ENCODE results near the gene SLC5A1. TPM values are rescaled to one million over a fixed set of nuclear protein-coding genes. Genes with fewer than 3 reads are reported as not detected.

Gene SLC5A1
- total RNA-seq, result not detected

DNA sequence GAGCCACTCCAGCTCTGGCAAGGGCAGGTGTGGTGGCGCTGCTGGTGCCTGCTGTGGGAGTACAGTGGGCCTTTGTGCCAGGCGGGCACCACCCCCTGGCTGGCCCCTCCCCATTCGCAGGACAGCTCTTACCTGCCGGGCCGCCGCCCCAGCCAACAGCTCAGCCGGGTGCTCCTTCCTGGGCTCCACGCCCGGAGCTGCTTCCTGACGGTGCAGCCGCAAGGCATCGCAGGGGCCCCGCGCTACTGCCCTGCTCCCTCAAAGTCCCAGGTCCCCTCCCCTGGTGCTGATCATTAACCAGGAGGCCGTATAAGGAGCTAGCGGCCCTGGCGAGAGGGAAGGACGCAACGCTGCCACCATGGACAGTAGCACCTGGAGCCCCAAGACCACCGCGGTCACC is at the start of gene SLC5A1:
SLC5A1 (plus strand) TSS at position 338 of the 400 bp plus-strand sequence; CDS start at position 359, 21 bp downstream.
- intact Hi-C loops (cut with micrococcal nuclease), result no loop called here
- Mint-ChIP-seq H3K9me3 (no peaks in the 10 kb centered on the region), H3K4me1 (ENCODE audit: low read depth) (no peaks in the 10 kb centered on the region), H3K27me3 (ENCODE audit: low read depth) (peaks cover 49% of the 10 kb centered on the region), H3K36me3 (ENCODE audit: low read depth) (no peaks in the 10 kb centered on the region), H3K27ac (no peak within 1 kb of the TSS), H3K4me3 (no peak within 1 kb of the TSS)
- CTCF ChIA-PET, result no interaction called here
- DNase-seq, result no peak

DNA sequence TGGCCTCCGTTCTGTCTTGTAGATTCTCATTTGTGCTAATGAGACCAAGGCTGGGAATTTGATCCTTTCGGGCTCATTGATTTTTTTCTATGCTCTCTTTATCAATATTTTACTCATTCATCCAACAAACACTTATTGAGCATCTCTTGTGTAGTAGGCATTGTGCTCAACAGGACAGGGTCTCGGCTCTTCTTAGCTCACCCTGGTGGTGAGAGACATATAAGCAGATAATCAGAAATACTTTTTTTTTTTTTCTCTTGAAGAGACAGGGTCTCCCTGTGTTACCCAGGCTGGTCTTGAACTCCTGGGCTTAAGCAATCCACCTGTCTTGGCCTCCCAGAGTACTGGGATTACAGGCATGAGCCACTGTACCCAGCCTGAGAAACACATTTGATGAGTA is 48.0 kb upstream of the SLC5A1 start:
- intact Hi-C loops (cut with micrococcal nuclease), result no loop called here
- H3K27ac Mint-ChIP-seq, result no peak overlapping the region

DNA sequence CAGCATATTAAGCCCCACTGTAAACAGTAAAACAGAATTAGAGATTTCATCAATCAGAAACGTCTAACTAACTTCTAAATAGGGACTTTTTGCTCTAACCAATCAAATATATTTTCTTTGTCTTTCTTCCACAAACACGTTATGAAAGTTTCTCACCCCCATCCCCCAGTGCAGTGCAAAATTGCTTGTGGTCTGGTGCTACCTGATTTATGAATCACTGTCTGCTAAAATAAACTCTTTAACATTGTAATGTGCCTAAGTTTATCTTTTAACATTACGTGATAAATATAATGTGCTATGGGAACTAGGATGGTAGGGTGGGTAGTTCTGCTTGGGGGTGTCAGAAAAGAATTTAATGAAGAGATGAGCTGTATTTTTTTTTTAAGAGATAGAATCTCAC is 47.3 kb upstream of the SLC5A1 start:
- Mint-ChIP-seq H3K9me3 (no peaks in the 10 kb centered on the region), H3K4me3 (no peak overlapping the region), H3K27ac (no peak overlapping the region), H3K36me3 (ENCODE audit: low read depth) (no peaks in the 10 kb centered on the region), H3K4me1 (ENCODE audit: low read depth) (peaks cover 6% of the 10 kb centered on the region), H3K27me3 (ENCODE audit: low read depth) (no peaks in the 10 kb centered on the region)
- CTCF ChIA-PET, result no interaction called here
- intact Hi-C loops (cut with micrococcal nuclease), result no loop called here
- no peak for DNase-seq

More for the DNA sequence above, 48.0 kb upstream of the SLC5A1 start:
- Mint-ChIP-seq H3K36me3 (ENCODE audit: low read depth) (no peaks in the 10 kb centered on the region), H3K27me3 (ENCODE audit: low read depth) (no peaks in the 10 kb centered on the region), H3K9me3 (no peaks in the 10 kb centered on the region), H3K4me3 (no peak overlapping the region), H3K4me1 (ENCODE audit: low read depth) (no peaks in the 10 kb centered on the region)
- CTCF ChIA-PET, result interaction anchor here (1.1 kb wide), 1 partner anchor 25 kb away, joined by 4 read pairs; no protein-coding TSS in a partner anchor
- DNase-seq, result no peak

DNA sequence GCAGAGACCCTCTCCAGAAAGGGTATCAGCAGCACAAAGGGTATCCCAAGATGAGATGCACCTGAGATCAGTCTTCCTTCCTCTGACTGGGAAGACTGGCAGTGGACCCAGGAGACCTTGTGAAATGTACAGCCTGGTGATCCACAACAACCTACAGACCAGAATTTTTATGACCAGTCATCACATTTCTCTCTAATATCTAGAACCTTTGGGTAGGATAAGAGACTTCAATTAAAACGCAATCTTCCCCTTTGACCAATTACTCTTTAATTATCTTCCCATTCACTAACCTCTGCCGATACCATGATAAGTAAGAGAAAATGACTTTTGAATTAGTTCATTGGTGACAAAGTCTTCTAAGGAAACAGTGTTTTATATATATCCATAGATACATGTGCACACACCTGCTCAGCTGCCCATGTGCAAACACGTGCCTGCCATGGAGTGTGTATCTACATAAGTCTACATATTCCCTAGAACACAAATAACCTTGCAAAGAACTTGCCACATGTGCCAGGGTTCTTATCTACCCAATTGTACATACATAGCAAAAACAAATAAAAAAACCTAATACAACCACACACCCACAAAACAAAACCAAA is 44.2 kb upstream of the SLC5A1 start:
- Mint-ChIP-seq H3K27me3 (ENCODE audit: low read depth) (no peaks in the 10 kb centered on the region), H3K27ac (no peak overlapping the region), H3K4me1 (ENCODE audit: low read depth) (peaks cover 6% of the 10 kb centered on the region), H3K4me3 (no peak overlapping the region), H3K36me3 (ENCODE audit: low read depth) (no peaks in the 10 kb centered on the region), H3K9me3 (no peaks in the 10 kb centered on the region)
- CTCF ChIA-PET, result no interaction called here
- DNase-seq, result no peak
- intact Hi-C loops (cut with micrococcal nuclease), result no loop called here

DNA sequence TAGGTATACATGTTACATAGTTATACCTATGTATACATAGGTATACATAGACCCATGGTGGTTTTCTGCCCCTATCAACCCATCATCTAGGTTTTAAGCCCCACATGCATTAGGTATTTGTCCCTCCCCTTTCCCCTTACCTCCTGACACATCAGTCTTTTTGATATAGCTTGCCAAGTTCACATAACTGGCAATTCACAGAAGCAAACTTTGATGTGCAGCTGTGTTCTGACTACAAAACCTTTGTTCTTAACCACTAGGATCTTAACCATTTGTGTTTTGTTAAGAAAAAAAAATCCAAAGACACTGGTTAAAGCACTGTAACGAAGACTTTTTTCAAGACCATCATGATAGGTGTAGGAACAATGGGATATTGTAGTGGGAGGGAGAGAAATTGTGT is 42.9 kb upstream of the SLC5A1 start:
- H3K9me3 Mint-ChIP-seq, result no peaks in the 10 kb centered on the region
- peaks cover 6% of the 10 kb centered on the region for H3K4me1 Mint-ChIP-seq (ENCODE audit: low read depth)
- CTCF ChIA-PET, result no interaction called here
- intact Hi-C loops (cut with micrococcal nuclease), result loop anchor here (10.0 kb wide), 1 partner anchor 735 kb away; no protein-coding TSS in a partner anchor
- peaks cover 1% of the 10 kb centered on the region for H3K27me3 Mint-ChIP-seq (ENCODE audit: low read depth)
- H3K4me3 Mint-ChIP-seq, result no peak overlapping the region
- H3K36me3 Mint-ChIP-seq (ENCODE audit: low read depth), result no peaks in the 10 kb centered on the region
- DNase-seq, result no peak
- H3K27ac Mint-ChIP-seq, result no peak overlapping the region

DNA sequence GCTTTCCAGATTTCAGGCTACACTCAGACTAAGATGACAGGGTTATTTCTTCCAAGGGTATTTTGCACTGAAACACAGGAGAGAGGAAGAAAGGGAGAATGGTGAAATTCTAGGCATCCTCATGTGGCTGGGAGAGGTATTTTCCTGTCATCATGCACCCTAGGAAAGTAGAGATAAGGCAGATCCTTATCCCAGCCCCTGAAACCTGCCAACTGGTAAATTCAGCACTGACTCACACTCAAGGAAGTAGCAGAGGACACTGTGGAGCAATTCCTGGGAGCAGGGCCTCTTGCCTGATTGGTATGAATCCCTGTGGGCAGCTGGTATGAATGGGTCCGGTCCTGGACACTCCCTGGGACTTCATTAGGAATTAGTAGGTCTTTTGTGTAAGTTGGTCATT is 37.6 kb upstream of the SLC5A1 start:
- CTCF ChIA-PET, result no interaction called here
- H3K4me3 Mint-ChIP-seq, result no peak overlapping the region
- H3K4me1 Mint-ChIP-seq (ENCODE audit: low read depth), result peaks cover 2% of the 10 kb centered on the region
- no peak overlapping the region for H3K27ac Mint-ChIP-seq
- no peak for DNase-seq
- H3K36me3 Mint-ChIP-seq (ENCODE audit: low read depth), result no peaks in the 10 kb centered on the region
- H3K27me3 Mint-ChIP-seq (ENCODE audit: low read depth), result peaks cover 9% of the 10 kb centered on the region
- H3K9me3 Mint-ChIP-seq, result peaks cover 4% of the 10 kb centered on the region
- intact Hi-C loops (cut with micrococcal nuclease), result loop anchor here (10.0 kb wide), 1 partner anchor 729 kb away; no protein-coding TSS in a partner anchor

DNA sequence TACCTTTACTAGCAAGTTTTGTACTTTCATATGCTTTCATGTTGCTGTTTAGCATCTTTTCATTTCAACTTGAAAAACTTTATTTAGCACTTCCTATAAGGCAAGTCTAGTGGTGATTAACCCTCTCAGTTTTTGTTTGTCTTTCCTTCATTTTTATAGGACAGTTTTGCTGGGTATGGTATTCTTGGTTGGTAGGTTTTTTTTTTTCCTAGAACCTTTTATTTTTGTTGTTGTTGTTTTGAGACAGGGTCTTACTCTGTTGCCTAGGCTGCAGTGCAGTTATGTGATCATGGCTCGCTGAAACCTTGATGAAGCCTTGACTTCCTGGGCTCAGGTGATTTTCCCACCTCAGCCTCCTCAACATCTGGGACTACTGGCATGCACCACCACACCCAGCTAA is 29.9 kb upstream of the SLC5A1 start:
- intact Hi-C loops (cut with micrococcal nuclease), result no loop called here
- Mint-ChIP-seq H3K27me3 (ENCODE audit: low read depth) (peaks cover 17% of the 10 kb centered on the region), H3K27ac (no peak overlapping the region), H3K4me3 (no peak overlapping the region), H3K4me1 (ENCODE audit: low read depth) (no peaks in the 10 kb centered on the region), H3K36me3 (ENCODE audit: low read depth) (no peaks in the 10 kb centered on the region), H3K9me3 (peaks cover 23% of the 10 kb centered on the region)
- CTCF ChIA-PET, result interaction anchor here (0.6 kb wide), 2 partner anchors 34 to 39 kb away, joined by 4 read pairs; no protein-coding TSS in a partner anchor
- DNase-seq, result no peak

DNA sequence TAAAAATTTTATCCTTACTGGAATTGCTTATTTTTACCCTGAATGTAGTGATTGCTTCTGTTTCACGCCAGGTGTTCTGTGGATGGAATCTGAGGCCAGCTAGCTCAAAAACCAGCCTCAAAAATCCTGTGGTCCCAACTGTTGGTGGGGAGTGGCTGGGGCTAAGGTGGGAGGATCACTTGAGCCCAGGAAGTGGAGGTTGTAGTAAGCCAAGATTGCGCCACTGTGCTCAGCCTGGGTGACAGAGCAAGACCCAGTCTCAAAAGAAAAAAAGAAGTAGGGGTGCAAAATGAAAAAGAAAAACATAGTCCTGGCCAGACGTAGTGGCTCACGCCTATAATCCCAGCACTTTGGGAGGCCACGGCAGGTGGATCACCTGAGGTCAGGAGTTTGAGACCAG is 27.0 kb upstream of the SLC5A1 start:
- H3K9me3 Mint-ChIP-seq, result peaks cover 17% of the 10 kb centered on the region
- no peak overlapping the region for H3K27ac Mint-ChIP-seq
- H3K4me1 Mint-ChIP-seq (ENCODE audit: low read depth), result peaks cover 7% of the 10 kb centered on the region
- no peak for DNase-seq
- CTCF ChIA-PET, result no interaction called here
- H3K27me3 Mint-ChIP-seq (ENCODE audit: low read depth), result peaks cover 16% of the 10 kb centered on the region
- no peak overlapping the region for H3K4me3 Mint-ChIP-seq
- intact Hi-C loops (cut with micrococcal nuclease), result no loop called here
- H3K36me3 Mint-ChIP-seq (ENCODE audit: low read depth), result no peaks in the 10 kb centered on the region

DNA sequence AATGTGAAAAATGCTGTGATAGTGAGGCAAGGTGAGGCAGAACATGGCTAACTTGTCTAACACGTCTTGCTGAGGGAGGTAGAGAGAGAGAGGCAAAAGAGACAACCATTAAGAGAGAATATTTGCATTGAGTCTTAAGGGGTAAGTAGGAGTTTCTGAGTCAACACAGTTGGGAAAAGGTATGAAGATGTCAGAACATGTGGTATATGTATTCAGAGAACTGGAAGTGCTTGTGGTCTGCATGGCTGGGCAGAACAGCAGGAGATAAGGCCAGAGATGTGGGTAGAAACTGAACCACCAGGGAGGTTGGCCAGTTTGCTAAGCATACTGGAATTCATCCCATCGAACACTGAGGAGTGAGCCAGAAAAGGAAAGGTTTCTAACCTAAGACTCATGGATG is 25.0 kb upstream of the SLC5A1 start:
- intact Hi-C loops (cut with micrococcal nuclease), result no loop called here
- Mint-ChIP-seq H3K9me3 (peaks cover 9% of the 10 kb centered on the region), H3K4me3 (no peak overlapping the region), H3K27me3 (ENCODE audit: low read depth) (peaks cover 16% of the 10 kb centered on the region), H3K36me3 (ENCODE audit: low read depth) (no peaks in the 10 kb centered on the region), H3K27ac (no peak overlapping the region), H3K4me1 (ENCODE audit: low read depth) (peaks cover 7% of the 10 kb centered on the region)
- no peak for DNase-seq
- CTCF ChIA-PET, result no interaction called here

DNA sequence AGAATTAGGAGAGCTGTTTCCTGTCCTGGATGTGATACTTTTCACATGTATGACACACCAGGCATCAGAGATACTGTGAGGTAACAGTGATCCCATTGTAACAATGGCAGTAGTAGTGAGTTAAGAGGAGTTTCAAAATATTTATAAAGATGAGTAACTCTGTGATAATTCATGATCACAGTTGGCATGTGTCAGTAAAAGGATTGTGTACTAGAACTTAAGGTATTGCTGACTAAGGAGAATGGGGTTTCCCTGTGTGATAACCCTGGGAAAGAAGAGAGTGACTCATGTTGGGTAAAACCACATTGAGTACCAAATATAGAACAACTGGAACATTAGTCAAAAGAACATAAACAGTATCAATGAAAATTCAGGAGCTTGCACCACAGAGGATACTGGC is 22.9 kb upstream of the SLC5A1 start:
- CTCF ChIA-PET, result interaction anchor here (0.6 to 1.5 kb wide), 2 partner anchors 50 to 462 kb away, joined by 3 to 4 read pairs; no protein-coding TSS in a partner anchor
- Mint-ChIP-seq H3K9me3 (no peaks in the 10 kb centered on the region), H3K4me1 (ENCODE audit: low read depth) (peaks cover 9% of the 10 kb centered on the region), H3K4me3 (no peak overlapping the region), H3K27ac (no peak overlapping the region), H3K36me3 (ENCODE audit: low read depth) (no peaks in the 10 kb centered on the region), H3K27me3 (ENCODE audit: low read depth) (peaks cover 14% of the 10 kb centered on the region)
- no peak for DNase-seq
- intact Hi-C loops (cut with micrococcal nuclease), result loop anchor here (1.0 to 2.0 kb wide), 2 partner anchors 30 to 43 kb away; no protein-coding TSS in a partner anchor

DNA sequence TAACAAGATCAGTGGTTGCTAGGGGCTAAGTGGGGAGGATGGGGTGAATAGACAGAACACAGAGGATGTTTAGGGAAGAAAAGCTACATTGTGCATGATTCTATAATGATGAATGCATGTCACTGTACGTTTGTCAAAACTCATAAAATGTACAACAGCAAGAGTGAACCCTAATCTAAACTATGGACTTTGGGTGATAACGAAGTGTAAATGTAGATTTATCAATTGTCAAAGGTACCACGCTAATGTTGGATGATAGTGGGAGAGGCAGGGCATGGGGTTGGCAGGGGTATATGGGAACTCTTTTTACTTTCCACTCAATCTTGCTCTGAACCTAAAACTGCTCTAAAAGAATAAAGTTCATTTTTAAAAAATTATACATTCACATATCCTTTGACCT is 21.3 kb upstream of the SLC5A1 start:
- Mint-ChIP-seq H3K4me1 (ENCODE audit: low read depth) (peaks cover 9% of the 10 kb centered on the region), H3K36me3 (ENCODE audit: low read depth) (no peaks in the 10 kb centered on the region), H3K27me3 (ENCODE audit: low read depth) (peaks cover 12% of the 10 kb centered on the region), H3K27ac (no peak overlapping the region), H3K4me3 (no peak overlapping the region), H3K9me3 (no peaks in the 10 kb centered on the region)
- no peak for DNase-seq
- CTCF ChIA-PET, result interaction anchor here (0.7 kb wide), 1 partner anchor 180 kb away, joined by 3 read pairs; no protein-coding TSS in a partner anchor
- intact Hi-C loops (cut with micrococcal nuclease), result loop anchor here (2.0 kb wide), 1 partner anchor 45 kb away; no protein-coding TSS in a partner anchor

DNA sequence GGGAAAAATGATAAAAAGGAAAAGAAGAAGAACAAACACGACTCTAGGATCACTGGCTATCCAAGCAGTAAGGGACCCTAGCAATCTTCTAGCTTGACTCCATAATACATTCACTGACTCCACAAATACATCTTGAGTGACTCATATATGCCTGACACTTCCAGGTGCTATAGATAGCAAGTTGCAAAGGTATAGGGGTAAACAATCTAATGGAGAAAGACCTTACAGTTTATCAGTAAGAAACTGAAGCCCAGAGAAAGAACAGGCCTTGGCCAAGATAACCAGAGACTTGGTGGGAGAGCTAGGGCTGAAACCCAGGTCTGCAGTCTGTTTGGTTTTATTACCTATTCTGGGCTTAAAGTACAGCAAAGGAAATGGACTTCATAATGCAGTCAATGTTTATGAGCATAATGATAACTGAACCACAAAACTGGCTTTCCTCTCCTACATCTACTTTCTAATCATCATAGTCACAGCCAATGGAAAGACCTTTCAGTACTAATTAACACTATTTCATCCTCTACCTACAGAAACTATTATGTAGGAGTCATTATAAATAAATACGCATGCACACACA is 19.7 kb upstream of the SLC5A1 start:
- H3K27ac Mint-ChIP-seq, result no peak overlapping the region
- no peak overlapping the region for H3K4me3 Mint-ChIP-seq
- intact Hi-C loops (cut with micrococcal nuclease), result no loop called here
- no peaks in the 10 kb centered on the region for H3K9me3 Mint-ChIP-seq
- CTCF ChIA-PET, result no interaction called here
- DNase-seq, result no peak
- peaks cover under 1% of the 10 kb centered on the region for H3K27me3 Mint-ChIP-seq (ENCODE audit: low read depth)
- no peaks in the 10 kb centered on the region for H3K36me3 Mint-ChIP-seq (ENCODE audit: low read depth)
- peaks cover 9% of the 10 kb centered on the region for H3K4me1 Mint-ChIP-seq (ENCODE audit: low read depth)

DNA sequence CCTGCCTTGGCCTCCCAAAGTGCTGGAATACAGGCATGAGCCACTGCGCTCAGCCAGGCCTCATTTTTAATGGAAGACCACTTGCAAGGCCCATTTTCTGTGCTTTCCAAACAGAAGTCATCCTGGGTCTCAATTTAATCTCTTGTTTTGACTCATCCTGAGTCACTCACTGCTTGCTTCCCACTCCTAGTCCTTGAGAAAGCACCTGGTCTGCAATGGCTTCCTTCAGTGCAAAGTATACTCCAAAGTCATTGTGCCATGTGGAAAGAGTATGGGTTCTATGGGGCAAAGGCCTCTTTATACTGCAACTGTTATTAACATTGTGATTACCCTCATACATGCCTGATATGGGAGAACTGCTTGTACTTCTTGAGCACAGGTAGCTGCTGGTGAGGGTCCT is 18.3 kb upstream of the SLC5A1 start:
- no peaks in the 10 kb centered on the region for H3K36me3 Mint-ChIP-seq (ENCODE audit: low read depth)
- CTCF ChIA-PET, result no interaction called here
- H3K9me3 Mint-ChIP-seq, result no peaks in the 10 kb centered on the region
- no peaks in the 10 kb centered on the region for H3K27me3 Mint-ChIP-seq (ENCODE audit: low read depth)
- no peak overlapping the region for H3K4me3 Mint-ChIP-seq
- no peak for DNase-seq
- H3K27ac Mint-ChIP-seq, result no peak overlapping the region
- peaks cover 8% of the 10 kb centered on the region for H3K4me1 Mint-ChIP-seq (ENCODE audit: low read depth)
- intact Hi-C loops (cut with micrococcal nuclease), result no loop called here
